ENCODE data around the gene DBR1.
A peak's percentile ranks its signal among the peaks of the same experiment; 100 is the strongest.
"Not testable (repeated sequence)": the region's sequence is repeated elsewhere in the genome, so short reads cannot be mapped to it uniquely, and the experiment has no call there.

The DBR1 gene

DNA sequence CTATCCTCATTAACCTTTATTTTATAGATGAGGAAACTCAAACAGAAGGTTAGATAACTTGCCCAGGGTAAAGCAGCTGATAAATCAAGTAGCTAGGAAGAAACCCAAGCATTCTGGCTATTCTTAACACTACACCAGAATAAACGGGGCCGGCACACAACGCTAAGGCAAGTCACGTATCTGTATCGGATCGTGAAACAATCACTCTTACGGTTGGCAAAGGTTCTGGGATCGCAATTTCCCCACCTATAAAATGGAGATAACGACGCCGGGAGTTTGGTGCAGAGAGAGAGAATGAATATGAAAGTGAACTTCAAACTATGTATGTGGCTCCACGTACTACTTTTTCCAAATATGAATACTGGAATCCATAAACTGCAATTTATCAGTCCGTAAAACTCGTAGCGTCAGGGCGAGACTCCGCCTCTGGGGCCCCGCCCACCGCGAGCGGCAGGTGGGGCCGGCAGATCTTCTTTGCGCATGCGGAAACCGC is 12.1 kb upstream of the DBR1 start:
- DNase-seq (ENCODE audit: low read depth), result peak; percentile 84

DNA sequence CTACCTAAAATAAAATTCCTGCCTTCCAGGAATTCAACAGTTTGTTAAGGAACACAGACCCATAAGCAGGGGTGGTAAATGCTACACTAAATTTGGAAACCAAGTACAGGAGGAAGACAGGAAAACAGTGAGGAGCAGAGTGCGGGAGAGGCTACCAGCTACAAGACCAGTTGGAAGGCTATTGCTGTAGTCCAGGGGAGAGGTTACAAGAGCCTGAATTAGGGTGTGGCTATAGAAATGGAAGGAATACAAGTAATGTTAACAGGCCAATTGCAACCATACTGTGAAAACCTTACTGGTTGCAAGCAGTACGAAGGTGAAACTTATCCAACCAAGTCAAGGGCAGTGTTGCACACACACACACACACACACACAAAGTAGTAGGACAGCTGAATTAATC is 11.5 kb upstream of the DBR1 start:
- DNase-seq (ENCODE audit: low read depth), result no peak

DNA sequence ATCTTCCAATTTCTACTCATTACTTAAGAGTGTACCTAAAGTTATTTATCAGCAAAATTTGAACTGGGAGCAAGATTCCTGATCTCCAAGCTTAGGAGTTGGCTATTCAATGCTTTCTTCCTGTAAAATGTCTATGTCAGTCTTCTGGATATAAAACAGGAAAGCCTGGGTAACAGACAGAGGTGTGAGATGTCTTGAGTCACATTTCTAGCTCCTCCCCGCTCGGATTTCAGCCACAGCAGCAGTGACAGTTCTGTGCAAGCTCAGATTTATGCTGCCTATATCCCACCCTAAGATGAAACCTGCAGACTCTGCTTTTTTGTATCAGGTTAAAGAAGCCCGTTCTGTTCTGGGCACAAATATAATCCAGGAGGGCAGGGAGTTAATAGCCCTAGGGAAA is 10.3 kb upstream of the DBR1 start:
- no peak for DNase-seq (ENCODE audit: low read depth)

DNA sequence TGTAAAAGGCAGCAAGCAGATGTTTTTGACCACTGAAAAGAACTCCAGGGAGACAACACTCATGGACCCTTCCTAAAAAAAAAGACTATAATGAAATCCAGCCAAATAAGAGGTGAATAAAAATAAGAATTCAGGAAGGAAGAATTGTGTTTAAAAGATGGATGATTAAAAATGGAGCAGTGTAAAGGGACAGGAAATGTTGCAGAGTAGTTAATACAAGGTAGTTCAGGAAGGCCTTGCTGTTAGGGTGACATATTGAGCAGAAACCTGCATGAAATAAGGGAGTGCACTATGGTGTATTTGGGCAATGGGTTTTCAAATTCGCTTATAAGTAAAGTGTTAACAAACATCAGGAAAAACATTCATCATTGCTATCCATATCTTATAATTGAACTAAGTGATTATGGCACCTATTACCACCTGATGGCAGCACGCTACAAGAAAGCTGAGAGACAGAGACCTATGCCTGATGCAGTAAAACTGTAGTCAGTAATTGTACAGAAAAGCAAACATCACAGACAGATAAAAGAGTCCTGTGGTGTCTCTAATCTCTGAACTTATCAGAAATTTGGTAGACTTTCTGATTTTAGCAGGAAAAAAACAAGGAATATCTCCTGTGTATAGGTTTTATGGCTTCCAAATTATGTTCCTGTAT is 5.8 kb upstream of the DBR1 start:
- DNase-seq (ENCODE audit: low read depth), result peak; percentile 12

DNA sequence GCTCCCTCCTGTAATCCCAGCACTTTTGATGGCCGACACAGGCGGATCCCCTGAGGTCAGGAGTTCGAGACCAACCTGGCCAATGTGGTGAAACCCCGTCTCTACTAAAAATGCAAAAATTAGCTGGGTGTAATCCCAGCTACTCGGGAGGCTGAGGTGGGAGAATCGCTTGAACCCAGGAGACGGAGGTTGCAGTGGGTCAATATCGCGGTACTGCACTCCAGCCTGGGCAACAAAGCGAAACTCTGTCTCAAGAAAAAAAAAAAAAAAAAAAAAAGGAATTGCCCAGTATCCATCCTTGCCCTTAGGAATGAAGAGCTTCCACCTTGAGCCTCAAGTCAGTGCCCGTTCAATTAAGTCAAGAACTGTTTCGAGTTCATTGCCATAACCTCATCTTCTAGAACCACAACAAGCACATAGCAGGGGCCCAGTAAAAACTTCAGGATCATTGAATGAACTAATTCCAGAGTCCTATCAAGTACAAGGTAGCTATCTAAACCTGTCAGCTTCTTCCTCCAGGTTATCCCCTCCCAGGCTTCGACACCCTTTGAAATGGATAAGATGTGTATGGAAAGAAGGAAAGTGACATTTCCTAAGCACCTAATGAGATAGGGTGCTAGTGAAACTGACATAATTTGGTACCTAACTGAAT is 826 bp downstream of the DBR1 start:
- no peak for DNase-seq (ENCODE audit: low read depth)

DNA sequence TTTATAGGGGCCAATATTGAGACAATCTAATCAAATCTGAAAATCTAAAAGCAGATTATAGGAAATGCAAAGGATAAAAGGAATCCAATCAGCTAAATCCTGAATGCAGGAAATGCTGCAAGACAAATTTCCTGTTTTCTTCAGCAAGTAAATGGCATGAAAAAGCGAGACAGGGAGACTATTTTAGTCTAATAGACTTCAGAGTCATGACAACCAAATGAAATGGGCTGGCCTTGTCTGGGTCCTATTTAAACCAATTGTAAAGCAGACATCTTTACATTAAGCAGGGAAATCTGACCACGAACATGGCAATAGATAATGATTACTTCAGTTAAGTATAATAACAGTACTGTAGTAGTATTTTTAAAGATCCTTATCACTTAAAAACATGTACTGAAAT is 2.1 kb downstream of the DBR1 start:
- DNase-seq (ENCODE audit: low read depth), result no peak

DNA sequence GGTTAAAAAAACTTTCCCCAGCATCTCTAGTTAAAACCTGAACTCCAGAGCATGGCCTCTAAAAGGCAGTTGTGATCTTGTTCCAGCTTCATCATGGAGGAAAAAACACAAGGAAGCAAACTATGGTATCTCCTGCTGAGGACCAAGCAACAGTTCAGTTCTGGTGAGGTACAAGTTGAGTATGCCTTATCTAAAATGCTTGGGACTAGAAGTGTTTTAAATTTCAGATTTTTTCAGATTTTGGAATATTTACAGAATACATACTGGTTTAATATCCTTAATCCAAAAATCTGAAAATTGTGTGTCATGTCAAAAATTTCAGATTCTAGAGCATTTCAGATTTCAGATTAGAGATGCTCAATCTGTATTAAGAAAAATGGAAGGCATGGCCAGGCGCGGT is 9.7 kb downstream of the DBR1 start:
- DNase-seq (ENCODE audit: low read depth), result no peak

DNA sequence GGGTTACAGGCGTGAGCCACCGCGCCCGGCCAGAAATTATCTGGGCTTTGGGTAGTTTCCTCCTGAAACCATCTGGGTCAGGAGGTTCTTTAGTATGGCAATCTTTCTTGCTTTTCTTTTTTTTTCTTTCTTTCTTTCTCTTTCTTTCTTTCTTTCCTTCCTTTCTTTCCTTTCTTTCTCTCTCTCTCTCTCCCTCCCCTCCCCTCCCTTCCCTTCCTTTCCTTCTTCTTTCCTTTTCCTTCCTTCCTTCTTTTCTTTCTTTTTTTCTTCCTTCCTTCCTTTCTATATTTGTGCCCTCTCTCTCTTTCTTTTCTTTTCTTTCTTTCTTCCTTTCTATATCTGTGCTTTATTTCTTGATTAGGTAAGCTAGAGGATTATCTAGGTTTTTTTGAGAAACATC is 17.0 kb downstream of the DBR1 start:
- DNase-seq (ENCODE audit: low read depth), result no peak

DNA sequence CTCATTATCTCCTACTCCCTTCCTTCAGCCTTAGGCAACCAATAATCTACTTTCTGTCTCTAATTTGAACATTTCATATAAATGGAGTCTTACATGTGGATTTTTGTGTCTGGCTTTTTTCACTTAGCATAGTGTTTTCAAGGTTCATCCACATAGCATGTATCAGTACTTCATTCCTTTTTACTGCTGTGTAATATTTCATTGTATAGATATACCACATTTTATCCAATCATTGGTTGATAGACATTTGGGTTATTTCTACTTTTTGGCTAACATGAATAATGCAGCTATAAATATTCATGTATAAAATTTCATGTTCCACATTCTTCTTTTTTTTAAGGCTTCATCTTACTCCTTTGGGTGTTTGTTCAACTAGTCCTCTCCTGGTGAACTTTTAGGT is 20.2 kb downstream of the DBR1 start:
- DNase-seq (ENCODE audit: low read depth), result no peak

DNA sequence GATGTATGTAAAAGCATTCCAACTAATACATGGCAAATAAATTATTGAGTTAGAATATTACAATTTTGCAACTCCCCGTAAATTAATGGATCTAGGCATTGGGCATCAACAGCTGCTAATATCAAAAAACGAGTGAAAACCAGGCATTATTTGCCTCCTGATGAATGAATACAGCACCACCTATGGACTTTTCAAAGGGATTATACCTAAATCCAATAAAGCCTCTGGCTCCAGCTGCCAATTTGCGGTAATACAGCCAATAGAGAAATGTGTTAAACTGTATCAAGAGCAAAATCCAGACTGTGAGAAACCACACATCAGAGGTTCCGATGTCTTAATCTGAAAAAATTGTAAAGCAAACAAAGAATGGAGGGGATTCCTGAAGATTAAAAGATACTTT is 26.2 kb downstream of the DBR1 start:
- no peak for DNase-seq (ENCODE audit: low read depth)

DNA sequence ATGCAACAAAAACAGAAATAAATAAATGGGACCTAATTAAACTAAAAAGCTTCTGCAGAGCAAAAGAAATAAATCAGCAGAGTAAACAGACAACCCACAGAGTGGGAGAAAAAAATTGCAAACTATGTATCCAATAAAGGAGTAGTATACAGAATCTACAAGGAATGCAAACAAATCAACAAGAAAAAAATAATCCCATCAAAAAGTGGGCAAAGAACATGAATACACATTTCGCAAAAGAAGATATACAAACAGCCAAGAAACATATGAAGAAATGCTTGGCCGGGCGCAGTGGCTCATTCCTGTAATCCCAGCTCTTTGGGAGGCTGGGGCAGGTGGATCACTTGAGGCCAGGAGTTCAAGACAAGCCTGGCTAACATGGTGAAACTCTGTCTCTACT is 32.5 kb downstream of the DBR1 start:
- DNase-seq (ENCODE audit: low read depth), result not testable (repeated sequence)

DNA sequence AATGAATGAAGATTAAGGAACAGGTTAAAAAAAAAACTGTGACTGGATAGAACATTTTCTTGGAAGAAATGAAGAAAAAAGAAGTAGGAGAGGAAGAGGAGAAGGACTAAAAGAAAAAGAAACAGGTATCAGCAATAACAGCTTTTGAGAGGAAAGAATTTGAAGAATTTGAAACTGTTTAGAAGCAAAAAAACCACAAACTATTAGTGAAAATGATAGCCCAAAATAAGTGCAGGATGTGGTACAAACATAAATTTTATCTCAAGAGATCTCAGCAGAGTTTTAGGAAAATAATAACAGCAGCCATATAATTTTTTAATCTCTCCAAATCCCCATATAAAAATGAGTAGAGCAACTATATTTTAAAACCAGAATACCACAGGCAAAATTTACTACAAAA is 33.8 kb downstream of the DBR1 start:
- DNase-seq (ENCODE audit: low read depth), result no peak

DNA sequence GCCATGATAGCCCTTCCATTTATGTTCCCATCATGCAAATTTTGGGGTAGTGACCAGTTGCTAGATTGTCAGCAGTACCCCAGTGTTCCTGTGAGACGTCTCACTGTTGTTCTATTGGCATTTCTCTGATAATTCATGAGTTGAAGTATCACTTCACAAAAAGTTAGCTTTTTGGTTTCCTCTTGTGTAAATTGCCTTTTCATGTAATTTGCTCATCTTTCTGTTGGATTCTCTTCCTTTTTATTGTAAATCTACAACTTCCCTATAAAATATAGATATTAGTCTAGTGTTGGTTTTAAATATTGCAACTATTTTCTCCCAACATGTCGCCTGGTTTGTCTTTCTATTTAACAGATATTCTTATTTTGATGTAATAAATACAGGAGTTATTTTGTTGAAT is 35.0 kb downstream of the DBR1 start:
- DNase-seq (ENCODE audit: low read depth), result no peak

DNA sequence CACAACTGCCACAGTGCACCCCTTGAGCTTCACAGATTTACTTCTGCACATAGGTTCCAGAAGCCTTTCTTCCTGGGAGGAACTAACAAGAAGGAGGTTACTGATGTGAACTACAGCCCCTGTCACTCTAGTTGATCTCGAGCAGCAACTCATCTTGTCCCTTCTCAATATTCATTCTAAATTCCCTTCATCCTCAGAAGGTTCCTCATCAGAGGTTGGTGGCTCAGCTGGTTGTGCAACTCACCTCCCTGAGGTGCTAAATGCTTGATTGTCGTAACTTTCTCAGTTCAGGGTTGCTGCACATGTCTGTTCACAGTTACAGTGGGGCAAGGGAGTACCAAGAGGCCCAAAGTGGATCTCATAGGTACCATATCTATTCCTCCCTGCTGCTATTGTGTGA is 36.9 kb downstream of the DBR1 start:
- no peak for DNase-seq (ENCODE audit: low read depth)

DNA sequence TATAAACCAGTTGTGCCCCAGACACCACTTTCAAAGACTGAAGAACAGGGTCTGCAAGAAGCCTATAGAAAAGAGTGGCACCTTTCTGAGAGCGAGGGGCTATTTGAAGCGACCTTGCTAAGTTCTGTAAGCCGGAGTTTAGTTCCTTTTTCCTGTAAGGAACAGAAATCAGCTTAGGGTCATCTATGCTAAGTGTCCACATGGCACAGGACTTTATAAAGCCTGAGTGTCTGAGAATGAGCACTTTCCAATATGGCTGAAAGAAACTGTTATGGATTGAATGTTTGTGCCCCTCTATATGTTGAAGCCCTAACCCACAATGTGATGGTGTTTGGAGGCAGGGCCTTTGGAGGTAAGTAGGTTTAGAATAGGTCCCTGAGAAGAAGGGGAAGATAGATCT is 38.5 kb downstream of the DBR1 start:
- DNase-seq (ENCODE audit: low read depth), result no peak

DNA sequence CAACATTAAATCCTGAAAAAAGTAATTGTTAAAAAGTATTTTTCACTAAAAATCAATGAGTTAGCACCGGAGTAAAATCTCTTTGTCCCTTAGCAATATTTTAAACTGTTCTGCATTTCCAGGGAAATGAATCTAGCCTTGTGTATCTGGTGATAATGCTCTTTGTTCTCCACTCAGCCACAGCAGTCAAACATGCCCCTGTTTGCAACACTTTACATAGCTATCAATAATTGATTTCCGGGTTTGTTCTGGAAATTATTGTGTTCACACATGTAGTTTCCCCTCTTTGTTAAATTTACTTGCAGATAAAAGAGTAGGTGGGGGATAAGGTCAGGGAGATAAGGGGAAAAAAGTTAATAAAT is 38.9 kb downstream of the DBR1 start:
- DNase-seq (ENCODE audit: low read depth), result no peak

DNA sequence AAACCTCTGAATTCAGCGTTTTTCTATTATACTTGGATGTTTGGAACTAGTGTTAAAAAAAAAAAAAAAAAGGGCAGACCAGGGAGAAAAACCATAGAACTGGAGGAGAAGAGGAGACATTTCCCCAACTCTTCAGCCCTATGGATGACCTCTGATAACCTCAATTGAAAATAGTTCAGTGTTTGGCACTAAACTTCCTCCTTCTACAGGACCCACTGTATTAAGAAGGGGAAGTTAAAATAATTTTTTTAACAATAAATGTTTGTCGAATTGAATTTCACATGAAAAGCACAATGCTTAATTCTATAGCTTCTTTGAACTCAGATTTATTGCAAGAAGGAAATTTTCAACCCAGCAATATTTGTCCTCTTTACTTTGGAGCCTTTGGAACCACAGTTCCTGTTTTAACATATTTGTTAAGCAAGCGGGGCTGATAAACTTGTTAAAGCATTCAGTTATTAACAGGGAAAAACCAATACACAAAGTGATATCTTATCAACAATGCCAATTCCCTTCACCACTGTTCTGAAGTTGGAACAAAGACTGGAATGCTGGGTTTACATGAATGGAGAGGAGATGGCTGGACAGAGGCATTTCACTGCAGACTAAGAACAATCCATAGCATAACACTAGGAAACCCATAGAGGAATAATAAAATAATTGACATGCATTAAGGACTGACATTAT is 39.4 kb downstream of the DBR1 start:
- DNase-seq (ENCODE audit: low read depth), result no peak

DNA sequence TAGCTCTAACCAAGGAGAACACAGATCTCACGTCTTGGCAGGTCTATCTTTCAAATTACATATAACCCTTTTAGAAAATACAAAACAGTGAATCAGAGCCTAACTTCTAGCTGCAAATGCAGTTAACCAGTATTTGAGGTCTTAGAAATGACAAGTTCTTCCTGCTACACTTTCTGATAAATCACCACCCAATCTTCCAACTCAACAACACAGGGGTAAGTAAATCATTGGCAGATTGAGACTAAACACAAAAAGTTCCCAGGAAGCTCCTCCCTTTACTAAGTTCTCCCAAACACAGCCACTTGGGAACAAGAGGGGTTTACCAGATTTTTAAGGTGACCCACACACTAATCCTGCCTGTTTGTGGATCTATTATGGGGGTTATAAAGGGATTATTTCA is 42.5 kb downstream of the DBR1 start, which contains the start of gene A4GNT:
A4GNT (minus strand) TSS at position 152 of the 400 bp plus-strand sequence. CDS start 1,134 bp downstream, outside the sequence.
- no peak for DNase-seq (ENCODE audit: low read depth)

DNA sequence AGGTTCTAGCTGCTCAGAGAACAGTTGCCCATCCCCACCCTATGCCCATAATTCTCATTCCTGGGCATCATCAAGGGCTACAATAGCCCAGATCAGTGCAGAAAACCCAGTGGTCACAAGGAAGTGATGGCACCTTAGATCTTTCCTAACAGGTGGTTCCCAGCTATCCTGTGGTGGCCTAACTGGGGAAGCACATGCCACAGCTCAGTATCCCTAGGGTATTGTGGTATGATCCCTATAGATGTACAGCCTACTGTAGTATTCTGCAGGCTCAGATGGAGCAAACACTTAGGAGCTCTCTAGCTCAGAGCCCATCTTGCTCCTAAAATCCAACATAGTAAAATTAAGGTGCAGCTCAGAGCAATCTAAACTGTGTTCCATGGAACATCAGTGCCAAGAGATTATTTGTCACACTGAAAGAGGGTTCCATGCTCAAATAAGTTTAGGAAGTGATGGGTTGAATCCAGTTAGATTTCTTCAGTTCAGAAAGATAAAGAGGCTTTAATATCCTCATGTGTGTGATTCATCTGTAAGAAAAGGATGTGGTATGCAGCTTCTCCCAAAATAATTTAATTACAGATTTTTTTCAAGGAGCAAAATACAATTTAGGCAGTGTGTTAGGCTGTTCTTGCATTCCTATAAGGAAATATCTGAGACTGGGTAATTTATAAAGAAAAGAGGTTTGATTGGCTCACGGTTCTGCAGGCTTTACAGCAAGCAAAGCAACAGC is 46.9 kb downstream of the DBR1 start:
- no peak for DNase-seq (ENCODE audit: low read depth)

DNA sequence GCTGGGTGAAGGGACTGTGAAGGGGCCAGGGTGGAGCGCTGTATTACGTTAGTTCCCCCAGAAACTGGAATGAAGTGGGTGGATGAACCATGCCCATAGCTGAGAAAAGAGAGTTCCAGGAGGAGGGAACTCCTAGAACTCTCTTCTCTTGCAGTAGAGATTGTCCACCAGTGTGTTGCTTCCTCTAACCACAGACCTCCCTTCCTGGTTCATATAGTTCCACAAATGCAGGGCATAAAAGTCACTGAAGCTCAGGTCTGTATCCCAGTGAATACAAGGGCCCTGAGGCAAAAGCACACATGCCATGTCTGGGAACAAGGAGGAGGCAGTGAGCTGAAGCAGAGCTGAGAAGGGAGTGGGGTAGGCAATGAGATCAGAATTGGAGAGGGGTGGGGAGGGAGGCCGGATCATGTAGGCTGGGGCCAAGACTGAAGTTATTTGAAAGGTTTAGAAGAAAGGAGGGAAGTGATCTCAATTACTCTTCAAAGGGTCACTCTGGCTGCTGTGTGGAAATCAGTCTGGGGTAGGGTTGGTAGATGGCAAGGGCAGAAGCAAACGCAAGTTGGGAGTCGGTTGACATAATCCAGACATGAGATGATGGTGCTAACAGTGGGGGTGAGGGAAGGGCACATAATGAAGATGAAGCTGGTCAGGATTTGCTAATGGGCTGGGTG is 49.0 kb downstream of the DBR1 start:
- DNase-seq (ENCODE audit: low read depth), result no peak

DNA sequence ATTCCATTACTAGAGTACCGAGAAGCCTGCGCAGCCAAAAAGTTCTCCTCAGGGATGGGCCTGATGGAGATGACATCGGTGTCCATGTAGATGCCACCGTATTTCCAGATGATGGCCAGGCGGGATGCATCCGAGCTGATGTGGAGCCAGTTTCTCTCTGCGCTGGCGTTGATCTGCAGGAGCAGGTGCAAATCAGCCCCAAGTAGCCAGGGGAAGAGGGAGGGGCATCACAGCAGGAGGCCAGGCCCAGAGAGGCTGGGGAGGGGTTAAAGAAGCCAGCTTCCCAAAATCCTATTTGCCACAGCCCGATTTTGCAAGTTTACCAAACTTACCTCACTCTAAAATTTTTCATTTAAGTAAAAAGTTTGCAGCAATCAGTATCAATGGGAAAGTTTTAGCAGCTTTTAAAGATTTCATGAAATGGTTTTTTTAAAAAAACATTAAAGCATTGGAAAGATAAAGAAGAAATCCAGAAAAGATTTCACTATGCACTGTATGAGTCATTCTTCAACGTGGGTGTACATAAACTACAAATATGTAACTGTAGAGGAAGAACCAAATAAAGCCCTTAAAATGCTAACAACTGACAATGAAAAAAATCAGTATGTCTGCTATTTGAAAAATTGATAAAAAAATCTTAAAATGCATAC is 49.9 kb downstream of the DBR1 start:
- DNase-seq (ENCODE audit: low read depth), result no peak

DNA sequence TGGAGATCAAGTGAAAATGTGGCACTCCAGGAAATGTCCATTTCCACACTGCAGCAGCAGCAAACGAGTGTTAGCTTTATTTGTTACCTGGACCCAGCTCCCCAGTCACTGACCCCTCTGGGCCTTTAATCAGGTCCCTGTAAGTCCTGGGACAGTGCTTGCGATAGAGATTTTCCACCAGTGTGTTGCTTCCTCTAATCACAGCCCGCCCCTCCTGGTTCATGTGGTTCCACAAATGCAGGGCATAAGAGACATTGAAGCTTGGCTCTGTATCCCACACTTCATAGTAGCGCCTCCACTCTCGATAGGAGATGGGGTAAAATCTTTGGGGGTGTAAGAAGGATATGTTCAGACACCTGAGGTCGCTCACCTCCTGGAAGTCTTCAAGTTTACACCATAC is 50.5 kb downstream of the DBR1 start:
- DNase-seq (ENCODE audit: low read depth), result no peak
